Epithelial cell of proximal tubule (primary cell): ENCODE data around the gene HOXB1. TPM values are rescaled to one million over a fixed set of nuclear protein-coding genes. Genes with fewer than 3 reads are reported as not detected.
A peak's percentile ranks its signal among the peaks of the same experiment; 100 is the strongest.

ENCODE experiments used
- DNase-seq: peaks from one replicate; pipeline ENCODE4 v3.0.0-alpha.2; 2011; ENCODE audit warnings: low read depth
- H3K4me3 ChIP-seq: 2 replicates; pipeline ENCODE4 v1.5.1; 2011; ENCODE audit warnings: low read depth, mild to moderate bottlenecking, low read length
- total RNA-seq: library from RNA; depleted of rRNA; stranded (reverse); fragments of >200 nt; gene quantifications from 2 replicates; pipeline ENCODE4 v1.2.3, GENCODE V29; 2015
- TF ChIP-seq, protein P1 (sequence below): conservative IDR thresholded peaks from 2 replicates; pipeline ENCODE4 v1.5.1; 2012; ENCODE audit warnings: low read depth, mild to moderate bottlenecking, low read length

The HOXB1 gene
- total RNA-seq, 1 donor from 2014 or later: not detected

DNA sequence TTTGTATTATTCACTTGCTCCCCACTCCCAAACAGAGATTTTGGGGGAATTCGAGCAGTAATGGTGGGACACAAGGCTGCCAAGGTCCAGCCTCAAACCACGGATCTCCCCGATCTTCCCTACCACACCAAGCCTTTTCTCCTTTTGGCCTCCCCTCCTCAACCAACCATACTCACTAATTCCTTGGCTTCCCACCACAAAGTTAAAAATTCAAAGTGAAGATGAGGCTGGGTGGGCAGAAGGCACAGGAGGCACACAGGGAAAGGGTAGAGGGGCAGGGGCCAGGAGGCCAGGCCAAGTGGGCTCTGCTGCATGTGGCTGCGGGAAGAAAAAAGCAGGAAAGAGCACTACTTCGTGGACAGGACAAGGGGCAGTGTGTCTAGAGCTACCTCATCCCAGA, 32.1 kb upstream of the HOXB1 start:
- peak overlapping the region; percentile 31 for H3K4me3 ChIP-seq
- DNase-seq: no peak
- TF ChIP-seq, protein P1, sequence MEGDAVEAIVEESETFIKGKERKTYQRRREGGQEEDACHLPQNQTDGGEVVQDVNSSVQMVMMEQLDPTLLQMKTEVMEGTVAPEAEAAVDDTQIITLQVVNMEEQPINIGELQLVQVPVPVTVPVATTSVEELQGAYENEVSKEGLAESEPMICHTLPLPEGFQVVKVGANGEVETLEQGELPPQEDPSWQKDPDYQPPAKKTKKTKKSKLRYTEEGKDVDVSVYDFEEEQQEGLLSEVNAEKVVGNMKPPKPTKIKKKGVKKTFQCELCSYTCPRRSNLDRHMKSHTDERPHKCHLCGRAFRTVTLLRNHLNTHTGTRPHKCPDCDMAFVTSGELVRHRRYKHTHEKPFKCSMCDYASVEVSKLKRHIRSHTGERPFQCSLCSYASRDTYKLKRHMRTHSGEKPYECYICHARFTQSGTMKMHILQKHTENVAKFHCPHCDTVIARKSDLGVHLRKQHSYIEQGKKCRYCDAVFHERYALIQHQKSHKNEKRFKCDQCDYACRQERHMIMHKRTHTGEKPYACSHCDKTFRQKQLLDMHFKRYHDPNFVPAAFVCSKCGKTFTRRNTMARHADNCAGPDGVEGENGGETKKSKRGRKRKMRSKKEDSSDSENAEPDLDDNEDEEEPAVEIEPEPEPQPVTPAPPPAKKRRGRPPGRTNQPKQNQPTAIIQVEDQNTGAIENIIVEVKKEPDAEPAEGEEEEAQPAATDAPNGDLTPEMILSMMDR: no peak

DNA sequence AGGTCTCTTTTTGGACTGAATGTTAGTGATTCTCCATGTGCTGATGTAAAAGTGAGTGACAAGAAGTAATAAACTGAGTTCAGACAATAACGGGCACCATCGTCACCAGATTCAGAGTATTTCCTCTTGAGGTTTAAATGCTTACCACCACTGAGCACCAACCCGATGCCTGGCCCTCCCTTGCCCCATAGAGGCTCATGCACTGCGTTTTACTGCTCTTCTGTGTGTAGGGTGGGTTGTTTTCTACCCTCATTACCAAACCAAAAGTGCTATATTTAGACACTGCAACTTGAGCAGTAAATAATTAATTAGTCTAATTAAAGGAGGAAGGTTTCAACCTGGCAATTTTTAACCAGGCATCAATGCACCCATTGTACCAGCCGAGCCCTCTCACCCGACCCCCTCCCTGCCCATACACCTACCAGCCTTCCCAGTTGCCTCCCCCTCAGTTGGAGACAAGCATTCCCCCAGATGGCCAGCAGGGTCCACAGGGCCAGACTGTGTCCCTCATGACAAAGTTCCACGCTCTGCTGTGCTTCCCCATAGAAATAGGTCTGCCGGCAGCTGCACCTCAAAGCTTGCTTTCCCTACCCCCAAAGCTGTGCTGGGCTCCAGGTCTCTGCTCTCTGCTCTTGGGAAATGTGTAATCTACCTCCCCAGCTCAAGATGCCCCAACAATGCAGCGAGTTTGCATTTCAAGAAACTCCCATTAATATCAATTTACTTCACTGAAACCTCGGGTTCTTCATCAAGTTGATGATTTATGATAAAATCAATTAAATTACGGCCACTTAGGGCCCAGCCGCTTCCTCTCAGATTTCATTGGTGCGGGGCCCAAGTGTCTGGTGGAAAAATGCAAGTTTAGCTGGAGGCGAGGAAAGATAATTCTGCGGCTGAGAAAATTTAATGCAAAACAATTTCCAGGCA, 31.3 kb upstream of the HOXB1 start:
- DNase-seq: no peak
- H3K4me3 ChIP-seq: no peak overlapping the region
- TF ChIP-seq, protein P1: peak; percentile 54

DNA sequence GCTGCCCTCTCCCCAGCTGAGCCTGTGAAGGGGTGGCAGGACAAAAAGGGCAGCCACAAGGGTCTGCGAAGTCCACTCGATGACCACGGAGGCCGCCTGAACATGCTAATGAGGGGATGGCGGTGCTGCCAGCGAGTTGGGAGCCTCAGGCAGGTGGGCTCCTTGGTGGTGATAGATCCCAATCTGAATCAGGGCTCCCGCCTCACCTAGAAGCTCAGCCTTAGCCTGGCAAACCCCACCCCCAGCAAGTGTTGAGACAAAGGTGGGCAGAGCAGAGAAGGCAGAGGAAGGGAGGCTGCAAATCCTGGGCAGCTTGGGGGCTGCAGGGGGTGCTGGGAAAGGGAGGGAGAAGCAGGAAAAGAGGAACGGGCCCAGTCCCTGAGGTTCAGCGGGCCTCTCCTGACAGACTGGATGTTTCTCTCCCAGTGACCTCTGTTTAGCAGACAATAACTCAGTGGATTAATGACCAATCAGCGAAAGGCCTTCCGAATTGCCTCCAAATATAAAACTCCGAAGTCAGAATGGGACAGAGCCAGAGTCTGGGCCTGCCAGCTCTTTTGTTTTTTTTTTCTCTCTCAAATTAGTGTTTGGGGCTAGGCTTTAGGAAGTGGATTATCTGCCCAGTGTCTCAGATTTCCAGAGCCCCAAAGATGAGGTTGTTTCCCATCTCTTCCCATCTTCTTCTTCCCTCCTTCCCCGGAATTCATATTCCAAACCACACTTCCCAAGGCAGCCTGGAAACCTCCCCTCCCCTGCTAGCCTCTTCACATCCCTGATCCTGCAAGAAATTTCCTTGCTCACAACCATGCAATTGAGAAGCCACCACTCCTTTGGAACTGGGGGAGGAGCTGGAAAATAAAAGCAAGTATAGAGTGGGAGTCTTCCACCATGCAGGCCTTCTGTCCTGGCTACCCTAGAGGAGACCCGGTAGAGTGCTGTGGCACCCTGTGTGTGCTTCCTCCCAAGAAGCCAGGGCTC, 29.3 kb upstream of the HOXB1 start:
- no peak for DNase-seq
- TF ChIP-seq, protein P1: no peak
- H3K4me3 ChIP-seq: no peak overlapping the region

DNA sequence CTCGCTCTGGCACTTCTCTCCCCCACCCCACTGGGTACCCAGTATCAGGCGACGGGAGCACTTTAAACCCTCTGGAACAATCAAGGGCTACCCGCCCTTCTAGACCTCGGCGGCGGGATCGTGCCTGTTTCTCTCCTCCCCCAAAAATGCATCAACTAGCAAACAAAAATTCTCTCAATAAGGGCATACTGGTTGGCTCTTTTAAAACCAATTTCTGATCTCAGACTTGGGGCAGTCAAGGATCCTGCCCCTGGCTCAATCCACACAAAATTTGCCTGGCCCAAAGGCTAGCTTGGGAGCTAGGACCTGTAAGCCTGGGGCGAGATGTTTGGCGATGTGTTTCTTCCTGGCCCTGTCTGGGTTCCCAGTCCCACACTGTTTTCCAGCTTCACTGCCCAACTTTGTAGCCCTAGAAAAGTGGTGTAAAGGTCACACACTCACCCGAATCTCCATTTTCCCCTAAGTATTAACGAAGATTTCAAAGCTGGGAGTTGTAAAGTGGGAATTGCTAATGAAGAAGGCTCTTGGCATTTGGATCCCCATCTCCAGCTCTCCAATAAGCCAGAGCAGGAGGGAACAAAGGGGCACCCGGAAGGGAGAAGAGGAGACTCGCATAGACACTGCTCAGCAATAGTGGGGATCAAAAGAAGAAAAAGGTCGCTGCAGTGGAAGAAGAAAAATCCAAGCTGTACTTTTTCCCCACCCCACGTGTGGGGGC, 28.5 kb upstream of the HOXB1 start:
- peak overlapping the region; percentile 31 for H3K4me3 ChIP-seq
- no peak for DNase-seq
- TF ChIP-seq, protein P1: no peak

DNA sequence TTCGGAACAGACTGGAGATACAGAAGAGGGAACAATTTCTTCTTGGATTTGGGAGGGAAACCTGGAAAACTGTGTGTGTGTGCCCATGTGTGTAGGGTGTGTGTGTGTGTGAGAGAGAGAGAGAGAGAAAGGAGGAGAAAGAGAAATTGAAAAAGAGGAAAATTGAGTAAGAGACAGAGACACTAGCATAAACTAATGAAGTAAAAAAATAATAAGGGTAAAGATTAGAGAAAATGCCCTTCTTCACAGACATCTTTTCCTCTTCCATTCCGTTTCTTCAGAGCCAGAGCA, 28.0 kb upstream of the HOXB1 start:
- no peak for DNase-seq
- TF ChIP-seq, protein P1: no peak
- H3K4me3 ChIP-seq: peak overlapping the region; percentile 31

DNA sequence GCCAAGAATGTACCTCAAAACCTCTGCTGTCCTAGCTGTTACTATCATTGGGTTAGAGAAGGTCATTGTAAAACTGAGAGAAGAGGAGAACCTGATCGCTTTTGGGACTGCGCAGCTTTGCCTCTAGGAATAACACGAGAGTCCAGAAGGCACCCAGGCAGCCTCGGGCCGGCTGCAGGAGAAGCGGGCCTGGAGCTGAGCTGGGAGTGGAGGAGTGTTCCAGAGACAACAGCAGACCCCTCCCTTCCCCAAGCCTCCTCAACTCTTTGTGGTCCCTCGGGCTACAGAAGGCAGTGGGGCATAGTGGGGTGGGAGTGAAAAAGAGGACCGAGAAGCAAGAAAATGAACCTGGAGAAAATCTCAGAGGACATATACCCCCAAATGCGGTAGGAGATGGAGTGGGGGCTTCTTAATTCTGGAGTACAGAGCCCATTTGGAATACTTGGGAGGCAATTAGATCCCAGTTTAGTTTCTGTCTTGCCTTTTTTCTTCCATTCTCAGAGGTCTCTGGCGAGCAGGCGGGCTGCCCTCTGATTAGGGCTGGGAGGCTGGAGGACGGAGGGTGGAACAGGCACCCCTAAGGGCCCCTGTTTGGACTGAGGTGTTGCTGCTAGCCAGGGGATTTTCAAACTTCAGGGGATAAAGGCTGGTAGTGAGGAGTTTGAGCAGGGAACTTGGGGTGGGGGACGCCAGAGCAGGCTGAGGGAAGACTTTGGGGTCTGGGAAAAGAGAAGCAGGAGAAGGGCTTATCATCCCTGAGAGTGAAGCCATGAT, 27.4 kb upstream of the HOXB1 start:
- DNase-seq: no peak
- TF ChIP-seq, protein P1: no peak
- H3K4me3 ChIP-seq: peak overlapping the region; percentile 31
